Liver (tissue), 9 donors: ENCODE data around the gene SWAP70. TPM values are rescaled to one million over a fixed set of nuclear protein-coding genes. Genes with fewer than 3 reads are reported as not detected.

Source experiments
- DNase-seq: peaks from one replicate; pipeline ENCODE4 v3.0.0-alpha.2; 2017; ENCODE audit warnings: low spot score
- H3K27ac ChIP-seq, 2 donors: one replicate each; pipeline ENCODE4 v1.7.0; 2013; ENCODE audit warnings: inconsistent platforms in 2 of 2, low read length in 2 of 2, control low read depth in 1 of 2, low read depth in 1 of 2, mild to moderate bottlenecking in 1 of 2
- H3K27me3 ChIP-seq, 4 donors: one replicate each; pipeline versions ENCODE4 v1.6.1 to v1.7.0; 2013; ENCODE audit warnings: low read length in 3 of 4, inconsistent platforms in 1 of 4, mild to moderate bottlenecking in 1 of 4, moderate library complexity in 1 of 4; ENCODE audit not compliant: control insufficient read depth in 4 of 4, insufficient read depth in 4 of 4
- H3K36me3 ChIP-seq, 4 donors: one replicate each; pipeline versions ENCODE4 v1.6.1 to v1.7.0; 2013; ENCODE audit warnings: low read length in 3 of 4, mild to moderate bottlenecking in 3 of 4, low read depth in 1 of 4, moderate library complexity in 1 of 4; ENCODE audit not compliant: control insufficient read depth in 4 of 4, insufficient read depth in 3 of 4
- H3K4me1 ChIP-seq, 4 donors: one replicate each; pipeline versions ENCODE4 v1.6.1 to v1.7.0; 2013; ENCODE audit warnings: low read length in 3 of 4, mild to moderate bottlenecking in 3 of 4, moderate library complexity in 1 of 4; ENCODE audit not compliant: control insufficient read depth in 4 of 4, insufficient read depth in 4 of 4
- H3K4me3 ChIP-seq, 3 donors: one replicate each; pipeline versions ENCODE4 v1.6.1 to v1.7.0; 2013; ENCODE audit warnings: low read length in 3 of 3, control low read depth in 1 of 3, low read depth in 1 of 3, mild to moderate bottlenecking in 1 of 3
- H3K9ac ChIP-seq, 2 donors: one replicate each; pipeline ENCODE4 v1.7.0; 2013; ENCODE audit warnings: low read length in 2 of 2, mild to moderate bottlenecking in 2 of 2, moderate library complexity in 2 of 2, control low read depth in 1 of 2, low read depth in 1 of 2
- H3K9me3 ChIP-seq, 4 donors: one replicate each; pipeline versions ENCODE4 v1.6.1 to v1.7.0; 2013; ENCODE audit warnings: low read length in 3 of 4; ENCODE audit not compliant: control insufficient read depth in 4 of 4
- EGR1 ChIP-seq, 2 donors: IDR thresholded peaks; 2 replicates each; pipeline ENCODE4 v1.6.1; 2016 to 2018; ENCODE audit warnings: antibody characterized with exemption in 2 of 2, low read depth in 2 of 2
- FOXA1 ChIP-seq: IDR thresholded peaks from 2 replicates; pipeline ENCODE4 v1.6.1; 2016; ENCODE audit warnings: antibody characterized with exemption
- FOXA2 ChIP-seq: IDR thresholded peaks from 2 replicates; pipeline ENCODE4 v1.6.1; 2016; ENCODE audit warnings: antibody characterized with exemption
- GABPA ChIP-seq, 2 donors: IDR thresholded peaks in 1 of 2; conservative IDR thresholded peaks in 1 of 2; 2 replicates each; pipeline ENCODE4 v1.6.1; 2016; ENCODE audit warnings: antibody characterized with exemption in 2 of 2, mild to moderate bottlenecking in 1 of 2, moderate library complexity in 1 of 2
- HNF4A ChIP-seq, 2 donors: conservative IDR thresholded peaks; 2 replicates each; pipeline ENCODE4 v1.6.1; 2016; ENCODE audit warnings: antibody characterized with exemption in 2 of 2, mild to moderate bottlenecking in 2 of 2
- HNF4G ChIP-seq: IDR thresholded peaks from 2 replicates; pipeline ENCODE4 v1.6.1; 2016; ENCODE audit warnings: antibody characterized with exemption
- JUND ChIP-seq, 2 donors: IDR thresholded peaks; 2 replicates each; pipeline ENCODE4 v1.6.1; 2016; ENCODE audit warnings: antibody characterized with exemption in 2 of 2
- RAD21 ChIP-seq, 2 donors: IDR thresholded peaks; 2 replicates each; pipeline ENCODE4 v1.6.1; 2016; ENCODE audit warnings: antibody characterized with exemption in 2 of 2, mild to moderate bottlenecking in 2 of 2
- RXRA ChIP-seq, 2 donors: IDR thresholded peaks; 2 replicates each; pipeline ENCODE4 v1.6.1; 2017 to 2018; ENCODE audit warnings: antibody characterized with exemption in 2 of 2, mild to moderate bottlenecking in 1 of 2
- SP1 ChIP-seq: IDR thresholded peaks from 2 replicates; pipeline ENCODE4 v1.6.1; 2018; ENCODE audit warnings: antibody characterized with exemption, mild to moderate bottlenecking
- TAF1 ChIP-seq: conservative IDR thresholded peaks from 2 replicates; pipeline ENCODE4 v1.6.1; 2016; ENCODE audit warnings: antibody characterized with exemption, mild to moderate bottlenecking
- YY1 ChIP-seq: IDR thresholded peaks from 2 replicates; pipeline ENCODE4 v1.6.1; 2016; ENCODE audit warnings: antibody characterized with exemption, mild to moderate bottlenecking
- WGBS: extraction: QIAGEN DNeasy Blood & Tissue Kit; methylation state at CpG from one replicate; pipeline ENCODE4 v1.1.7; 2013; 5-methylcytosine and 5-hydroxymethylcytosine counted together
- polyA plus RNA-seq, 2 donors: library from polyadenylated mRNA; stranded (reverse) in 1 of 2; unstranded in 1 of 2; fragments of 200-250 nt in 1 of 2; fragments of >200 nt in 1 of 2; fragmentation: Nextera tagmentation in 1 of 2; extraction: Ambion mirVana in 1 of 2; gene quantifications; one replicate each; pipeline versions ENCODE4 v1.2.1 to v1.2.3, GENCODE V29; 2013 to 2015
- total RNA-seq, 2 donors: library from RNA; depleted of rRNA; stranded (reverse); fragments of >200 nt; gene quantifications; one replicate each; pipeline ENCODE4 v1.2.3, GENCODE V29; 2014
- TF ChIP-seq, protein P1 (sequence below): IDR thresholded peaks from 2 replicates; pipeline ENCODE4 v1.6.1; 2016; ENCODE audit warnings: antibody characterized with exemption
- TF ChIP-seq, protein P2 (sequence below): IDR thresholded peaks from 2 replicates; pipeline ENCODE4 v1.6.1; 2016; ENCODE audit warnings: antibody characterized with exemption, mild to moderate bottlenecking
- TF ChIP-seq, protein P3 (sequence below): IDR thresholded peaks from 2 replicates; pipeline ENCODE4 v1.6.1; 2016; ENCODE audit warnings: antibody characterized with exemption
- TF ChIP-seq, protein P4 (sequence below): IDR thresholded peaks from 2 replicates; pipeline ENCODE4 v1.6.1; 2016; ENCODE audit warnings: antibody characterized with exemption
- TF ChIP-seq, protein P5 (sequence below): fragments of 150-350 bp; IDR thresholded peaks from 2 replicates; pipeline ENCODE4 v1.5.1; 2017; ENCODE audit warnings: improper control_type of control experiment, low read depth, low read length; ENCODE audit not compliant: missing input control
- donor health status: healthy.
- donor health status: healthy.
- donor health status: healthy.
- donor health status: healthy.
- donor health status: healthy.

Gene SWAP70
- total and polyA plus RNA-seq, 4 donors: 4.0 to 8.4 (median 5.8) TPM

DNA sequence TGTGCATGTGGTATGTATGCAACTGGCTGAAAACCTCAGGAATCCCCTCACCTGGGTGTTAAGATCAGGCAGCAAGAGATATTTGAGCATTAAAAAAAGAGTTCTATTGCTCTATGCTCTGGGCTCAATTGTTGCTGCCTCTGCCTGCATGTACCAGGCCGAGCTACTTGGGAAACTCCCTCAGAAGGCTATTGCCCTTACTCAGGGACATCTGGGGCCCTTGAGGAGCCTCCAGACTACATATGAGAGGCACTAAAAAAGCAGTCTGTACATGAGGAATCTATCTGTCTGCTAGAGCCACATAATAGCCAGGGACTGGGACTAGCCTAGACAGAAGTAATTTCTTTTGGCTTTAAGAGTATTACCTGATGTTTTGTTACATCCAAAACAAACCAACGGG, 120.1 kb downstream of the SWAP70 start (continued):
- TF ChIP-seq, protein P1, sequence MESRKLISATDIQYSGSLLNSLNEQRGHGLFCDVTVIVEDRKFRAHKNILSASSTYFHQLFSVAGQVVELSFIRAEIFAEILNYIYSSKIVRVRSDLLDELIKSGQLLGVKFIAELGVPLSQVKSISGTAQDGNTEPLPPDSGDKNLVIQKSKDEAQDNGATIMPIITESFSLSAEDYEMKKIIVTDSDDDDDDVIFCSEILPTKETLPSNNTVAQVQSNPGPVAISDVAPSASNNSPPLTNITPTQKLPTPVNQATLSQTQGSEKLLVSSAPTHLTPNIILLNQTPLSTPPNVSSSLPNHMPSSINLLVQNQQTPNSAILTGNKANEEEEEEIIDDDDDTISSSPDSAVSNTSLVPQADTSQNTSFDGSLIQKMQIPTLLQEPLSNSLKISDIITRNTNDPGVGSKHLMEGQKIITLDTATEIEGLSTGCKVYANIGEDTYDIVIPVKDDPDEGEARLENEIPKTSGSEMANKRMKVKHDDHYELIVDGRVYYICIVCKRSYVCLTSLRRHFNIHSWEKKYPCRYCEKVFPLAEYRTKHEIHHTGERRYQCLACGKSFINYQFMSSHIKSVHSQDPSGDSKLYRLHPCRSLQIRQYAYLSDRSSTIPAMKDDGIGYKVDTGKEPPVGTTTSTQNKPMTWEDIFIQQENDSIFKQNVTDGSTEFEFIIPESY: no peak

DNA sequence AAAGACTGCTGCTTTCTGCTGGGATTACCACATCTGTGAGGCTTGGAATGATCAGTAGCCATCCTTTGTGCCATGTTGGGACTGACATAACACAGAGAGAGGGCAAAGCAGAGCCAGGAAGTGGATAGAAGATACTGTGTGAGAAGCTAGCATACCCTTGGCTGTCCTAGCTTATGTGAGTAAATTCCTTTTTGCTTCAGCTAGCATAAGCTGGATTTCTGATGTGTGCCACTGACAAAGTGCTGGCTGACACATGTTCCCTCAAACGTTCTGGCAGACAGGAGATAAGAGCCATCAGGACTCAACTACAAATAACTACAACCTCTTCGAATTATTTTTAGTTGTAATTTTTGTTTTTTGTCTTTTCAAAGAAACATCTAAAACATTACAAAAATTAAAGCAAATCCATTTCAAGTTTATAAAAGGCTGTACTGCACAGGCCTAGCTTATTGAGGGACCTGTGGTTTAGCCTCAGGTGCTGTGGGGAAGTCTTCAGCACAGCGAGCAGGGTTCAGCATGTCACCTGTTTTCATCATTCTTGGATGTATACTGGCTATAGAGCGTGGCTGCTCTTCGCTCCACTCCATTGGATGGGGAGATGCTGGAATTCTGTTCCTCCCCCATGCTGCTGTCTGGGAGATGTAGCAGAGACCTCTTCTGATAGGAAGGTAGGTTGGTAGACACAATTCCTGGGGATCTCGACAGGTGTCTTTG, 120.9 kb downstream of the SWAP70 start:
- no peaks in the 10 kb centered on the region for H3K4me1 ChIP-seq
- H3K27me3 ChIP-seq: no peaks in the 10 kb centered on the region
- H3K9me3 ChIP-seq: no peaks in the 10 kb centered on the region
- no peak overlapping the region for H3K4me3 ChIP-seq
- no peak overlapping the region for H3K9ac ChIP-seq
- H3K27ac ChIP-seq: no peak overlapping the region
- peaks cover 10 to 53% (median 33%) of the 10 kb centered on the region in 4 donors for H3K36me3 ChIP-seq
- TF ChIP-seq, protein P2, sequence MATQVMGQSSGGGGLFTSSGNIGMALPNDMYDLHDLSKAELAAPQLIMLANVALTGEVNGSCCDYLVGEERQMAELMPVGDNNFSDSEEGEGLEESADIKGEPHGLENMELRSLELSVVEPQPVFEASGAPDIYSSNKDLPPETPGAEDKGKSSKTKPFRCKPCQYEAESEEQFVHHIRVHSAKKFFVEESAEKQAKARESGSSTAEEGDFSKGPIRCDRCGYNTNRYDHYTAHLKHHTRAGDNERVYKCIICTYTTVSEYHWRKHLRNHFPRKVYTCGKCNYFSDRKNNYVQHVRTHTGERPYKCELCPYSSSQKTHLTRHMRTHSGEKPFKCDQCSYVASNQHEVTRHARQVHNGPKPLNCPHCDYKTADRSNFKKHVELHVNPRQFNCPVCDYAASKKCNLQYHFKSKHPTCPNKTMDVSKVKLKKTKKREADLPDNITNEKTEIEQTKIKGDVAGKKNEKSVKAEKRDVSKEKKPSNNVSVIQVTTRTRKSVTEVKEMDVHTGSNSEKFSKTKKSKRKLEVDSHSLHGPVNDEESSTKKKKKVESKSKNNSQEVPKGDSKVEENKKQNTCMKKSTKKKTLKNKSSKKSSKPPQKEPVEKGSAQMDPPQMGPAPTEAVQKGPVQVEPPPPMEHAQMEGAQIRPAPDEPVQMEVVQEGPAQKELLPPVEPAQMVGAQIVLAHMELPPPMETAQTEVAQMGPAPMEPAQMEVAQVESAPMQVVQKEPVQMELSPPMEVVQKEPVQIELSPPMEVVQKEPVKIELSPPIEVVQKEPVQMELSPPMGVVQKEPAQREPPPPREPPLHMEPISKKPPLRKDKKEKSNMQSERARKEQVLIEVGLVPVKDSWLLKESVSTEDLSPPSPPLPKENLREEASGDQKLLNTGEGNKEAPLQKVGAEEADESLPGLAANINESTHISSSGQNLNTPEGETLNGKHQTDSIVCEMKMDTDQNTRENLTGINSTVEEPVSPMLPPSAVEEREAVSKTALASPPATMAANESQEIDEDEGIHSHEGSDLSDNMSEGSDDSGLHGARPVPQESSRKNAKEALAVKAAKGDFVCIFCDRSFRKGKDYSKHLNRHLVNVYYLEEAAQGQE: no peak
- TF ChIP-seq JUND (IDR thresholded peaks at IDR 0.05) (no peak), GABPA (IDR thresholded peaks at IDR 0.05 in 1 of 2, conservative IDR thresholded peaks at IDR 0.05 in 1 of 2) (no peak), YY1 (no peak), HNF4A (conservative IDR thresholded peaks at IDR 0.05) (no peak), FOXA2 (no peak), RAD21 (IDR thresholded peaks at IDR 0.05) (no peak), EGR1 (IDR thresholded peaks at IDR 0.05; ENCODE audit: low read depth in 2 of 2) (no peak), SP1 (no peak), RXRA (IDR thresholded peaks at IDR 0.05) (no peak), TAF1 (no peak), HNF4G (no peak), FOXA1 (no peak)
- TF ChIP-seq, protein P3, sequence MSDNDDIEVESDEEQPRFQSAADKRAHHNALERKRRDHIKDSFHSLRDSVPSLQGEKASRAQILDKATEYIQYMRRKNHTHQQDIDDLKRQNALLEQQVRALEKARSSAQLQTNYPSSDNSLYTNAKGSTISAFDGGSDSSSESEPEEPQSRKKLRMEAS: no peak
- TF ChIP-seq, protein P4, sequence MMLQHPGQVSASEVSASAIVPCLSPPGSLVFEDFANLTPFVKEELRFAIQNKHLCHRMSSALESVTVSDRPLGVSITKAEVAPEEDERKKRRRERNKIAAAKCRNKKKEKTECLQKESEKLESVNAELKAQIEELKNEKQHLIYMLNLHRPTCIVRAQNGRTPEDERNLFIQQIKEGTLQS: no peak
- TF ChIP-seq, protein P5, sequence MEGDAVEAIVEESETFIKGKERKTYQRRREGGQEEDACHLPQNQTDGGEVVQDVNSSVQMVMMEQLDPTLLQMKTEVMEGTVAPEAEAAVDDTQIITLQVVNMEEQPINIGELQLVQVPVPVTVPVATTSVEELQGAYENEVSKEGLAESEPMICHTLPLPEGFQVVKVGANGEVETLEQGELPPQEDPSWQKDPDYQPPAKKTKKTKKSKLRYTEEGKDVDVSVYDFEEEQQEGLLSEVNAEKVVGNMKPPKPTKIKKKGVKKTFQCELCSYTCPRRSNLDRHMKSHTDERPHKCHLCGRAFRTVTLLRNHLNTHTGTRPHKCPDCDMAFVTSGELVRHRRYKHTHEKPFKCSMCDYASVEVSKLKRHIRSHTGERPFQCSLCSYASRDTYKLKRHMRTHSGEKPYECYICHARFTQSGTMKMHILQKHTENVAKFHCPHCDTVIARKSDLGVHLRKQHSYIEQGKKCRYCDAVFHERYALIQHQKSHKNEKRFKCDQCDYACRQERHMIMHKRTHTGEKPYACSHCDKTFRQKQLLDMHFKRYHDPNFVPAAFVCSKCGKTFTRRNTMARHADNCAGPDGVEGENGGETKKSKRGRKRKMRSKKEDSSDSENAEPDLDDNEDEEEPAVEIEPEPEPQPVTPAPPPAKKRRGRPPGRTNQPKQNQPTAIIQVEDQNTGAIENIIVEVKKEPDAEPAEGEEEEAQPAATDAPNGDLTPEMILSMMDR: no peak
- TF ChIP-seq, protein P1: no peak
- WGBS: 84% methylated on average over 6 of the region's 6 CpGs
- DNase-seq: no peak
